GM12878 (cell line): Measurements from ENCODE around the gene SCRN3. TPM values are rescaled to one million over a fixed set of nuclear protein-coding genes. Genes with fewer than 3 reads are reported as not detected.

Experiments
- ATAC-seq: fragments of 200-7000 bp; cut with Tn5 transposase; 3 replicates; pipeline ENCODE4 v1.9.1; 2020; ENCODE audit warnings: mild to moderate bottlenecking, moderate library complexity
- BruUV-seq: library from RNA; stranded (reverse); fragments of 400-500 nt; replicated peaks from 2 replicates; lab custom pipeline; 2021; lab: Mats Ljungman, UMichigan
- CTCF ChIA-PET: fragments of 300-600 bp; sonication (Branson Sonifier 250); formaldehyde crosslinking; extraction: SDS; loops from one replicate; lab custom pipeline; 2021; ENCODE audit warnings: inconsistent platforms; lab: Yijun Ruan, JAX
- POLR2A ChIA-PET: fragments of 350-600 bp; formaldehyde crosslinking; extraction: SDS; loops from one replicate; lab custom pipeline; 2021; ENCODE audit warnings: inconsistent platforms; lab: Charles Lee
- RAD21 ChIA-PET: fragments of 300-600 bp; sonication (Branson Sonifier 250); formaldehyde crosslinking; loops from one replicate; lab custom pipeline; 2023; ENCODE audit warnings: antibody characterized with exemption; ENCODE audit not compliant: unreplicated experiment; lab: Charles Lee
- SMC1A ChIA-PET: fragments of 300-600 bp; sonication (Branson Sonifier 250); formaldehyde crosslinking; loops from one replicate; lab custom pipeline; 2023; ENCODE audit not compliant: unreplicated experiment, uncharacterized antibody; lab: Charles Lee
- DNase-seq: peaks from one replicate; pipeline ENCODE4 v3.0.0-alpha.2; 2011; ENCODE audit warnings: low read depth, low spot score
- FAIRE-seq: peaks from 3 replicates; lab custom pipeline; 2011; peaks lifted over from hg19 to GRCh38; lab: Jason Lieb, UNC
- H2AFZ ChIP-seq: 2 replicates; pipeline ENCODE4 v1.6.0; 2011; ENCODE audit warnings: low read depth, low read length, control low read depth; ENCODE audit not compliant: control insufficient read depth
- H3K27ac ChIP-seq: 2 replicates; pipeline ENCODE4 v1.5.1; 2011; ENCODE audit warnings: control low read depth; ENCODE audit not compliant: control insufficient read depth, insufficient read depth
- H3K27me3 ChIP-seq, 2 experiments: replicated peaks in 1 of 2; 2 replicates each; pipeline versions ENCODE4 v1.6.0 to v1.6.1; 2011; ENCODE audit warnings: low read length in 1 of 2; ENCODE audit not compliant: control insufficient read depth in 2 of 2, insufficient read depth in 2 of 2
- H3K36me3 ChIP-seq, 2 experiments: 2 replicates each; pipeline ENCODE4 v1.5.1; 2011; ENCODE audit warnings: low read length in 1 of 2; ENCODE audit not compliant: control insufficient read depth in 2 of 2, insufficient read depth in 2 of 2
- H3K4me1 ChIP-seq: 2 replicates; pipeline ENCODE4 v1.6.1; 2011; ENCODE audit warnings: mild to moderate bottlenecking, low read length, moderate library complexity, mixed read lengths; ENCODE audit not compliant: control insufficient read depth, insufficient read depth
- H3K4me2 ChIP-seq: 2 replicates; pipeline ENCODE4 v1.6.0; 2011; ENCODE audit warnings: control low read depth; ENCODE audit not compliant: control insufficient read depth, insufficient read depth
- H3K4me3 ChIP-seq: fragments of 200-600 bp; sonication (generic); 2 replicates; pipeline ENCODE4 v1.5.1; 2016
- H3K79me2 ChIP-seq: 2 replicates; pipeline ENCODE4 v1.6.0; 2011; ENCODE audit warnings: low read length; ENCODE audit not compliant: control insufficient read depth, insufficient read depth
- H3K9ac ChIP-seq: 2 replicates; pipeline ENCODE4 v1.8.0; 2011; ENCODE audit warnings: low read length, control low read depth, mixed read lengths; ENCODE audit not compliant: control insufficient read depth, insufficient read depth
- H3K9me3 ChIP-seq: replicated peaks from 3 replicates; pipeline ENCODE4 v1.5.1; 2011; ENCODE audit warnings: mild to moderate bottlenecking, low read length; ENCODE audit not compliant: control insufficient read depth, insufficient read depth
- H4K20me1 ChIP-seq: 2 replicates; pipeline ENCODE4 v1.6.0; 2011; ENCODE audit not compliant: control insufficient read depth, insufficient read depth
- ASH2L ChIP-seq: fragments of 300-600, 200-600 bp; sonication (generic); IDR thresholded peaks from 2 replicates; pipeline ENCODE4 v1.6.1; 2017; ENCODE audit warnings: low read depth, mild to moderate bottlenecking, borderline replicate concordance
- ATF7 ChIP-seq: fragments of 450-650 bp; IDR thresholded peaks from 2 replicates; pipeline ENCODE4 v1.6.1; 2016; ENCODE audit warnings: low read depth, mild to moderate bottlenecking
- CBX3 ChIP-seq: fragments of 200-600 bp; sonication (generic); IDR thresholded peaks from 2 replicates; pipeline ENCODE4 v1.6.1; 2016; ENCODE audit warnings: low read depth, borderline replicate concordance
- IKZF2 ChIP-seq, 2 experiments: fragments of 450-650 bp; IDR thresholded peaks; 2 replicates each; pipeline ENCODE4 v1.6.1; 2017; ENCODE audit warnings: mild to moderate bottlenecking in 2 of 2, moderate library complexity in 2 of 2
- IRF4 ChIP-seq: IDR thresholded peaks from 2 replicates; pipeline ENCODE4 v1.6.1; 2011; ENCODE audit warnings: low read depth, low read length
- KDM1A ChIP-seq: fragments of 200-600 bp; sonication (generic); IDR thresholded peaks from 2 replicates; pipeline ENCODE4 v1.6.1; 2016; ENCODE audit warnings: borderline replicate concordance
- KLF5 ChIP-seq: fragments of 450-650 bp; IDR thresholded peaks from 2 replicates; pipeline ENCODE4 v1.6.1; 2014; ENCODE audit warnings: mild to moderate bottlenecking; ENCODE audit not compliant: partially characterized antibody
- NR2F1 ChIP-seq: fragments of 450-650 bp; conservative IDR thresholded peaks from 2 replicates; pipeline ENCODE4 v1.6.1; 2017; ENCODE audit warnings: mild to moderate bottlenecking
- POLR2AphosphoS2 ChIP-seq: IDR thresholded peaks from 2 replicates; pipeline ENCODE4 v1.6.1; 2011; ENCODE audit warnings: low read depth, mild to moderate bottlenecking, low read length, improper control_type of control experiment, moderate library complexity
- POLR2AphosphoS5 ChIP-seq: IDR thresholded peaks from 2 replicates; pipeline ENCODE4 v1.6.1; 2011; ENCODE audit warnings: mild to moderate bottlenecking, low read length, inconsistent platforms
- RB1 ChIP-seq: fragments of 450-650 bp; formaldehyde crosslinking; IDR thresholded peaks from 2 replicates; pipeline ENCODE4 v1.6.1; 2017; ENCODE audit warnings: mild to moderate bottlenecking, borderline replicate concordance
- RELA ChIP-seq: fragments of 450-650 bp; IDR thresholded peaks from 2 replicates; pipeline ENCODE4 v1.8.0; 2014; ENCODE audit warnings: borderline replicate concordance; ENCODE audit not compliant: partially characterized antibody
- SMAD5 ChIP-seq: IDR thresholded peaks from 2 replicates; pipeline ENCODE4 v1.6.1; 2016; ENCODE audit warnings: antibody characterized with exemption, low read depth
- TBL1XR1 ChIP-seq: IDR thresholded peaks from 2 replicates; pipeline ENCODE4 v1.6.1; 2012; ENCODE audit warnings: low read depth, low read length, improper control_type of control experiment
- ZNF384 ChIP-seq: IDR thresholded peaks from 2 replicates; pipeline ENCODE4 v1.6.1; 2012; ENCODE audit warnings: low read depth, mild to moderate bottlenecking, low read length, improper control_type of control experiment, borderline replicate concordance
- ZSCAN29 ChIP-seq: fragments of 450-650 bp; IDR thresholded peaks from 2 replicates; pipeline ENCODE4 v1.6.1; 2017; ENCODE audit warnings: mild to moderate bottlenecking, moderate library complexity
- WGBS: methylation state at CpG from one replicate; pipeline ENCODE4 v1.1.6; 2016; ENCODE audit warnings: low lambda C conversion rate; ENCODE audit not compliant: insufficient replicate concordance, insufficient coverage; ENCODE audit errors: missing lambda C conversion rate; 5-methylcytosine and 5-hydroxymethylcytosine counted together
- in situ Hi-C: fragments of 300-500 bp; cut with MboI; formaldehyde crosslinking; loops from 9 replicates; pipeline ENCODE4 v1.14.3; 2018; ENCODE audit warnings: mixed read lengths
- intact Hi-C: fragments of 100-400 bp; cut with micrococcal nuclease; formaldehyde crosslinking; loops from one replicate; pipeline ENCODE4 v1.14.2; 2022; ENCODE audit not compliant: unreplicated experiment
- polyA plus RNA-seq, 11 experiments: library from polyadenylated mRNA; depleted of rRNA in 4 of 11; unstranded in 6 of 11; stranded (reverse) in 5 of 11; fragments of >200 nt; fragmentation: Nextera tagmentation in 4 of 11; fragmentation: Illumina TruSeq in 1 of 11; extraction: Ambion mirVana in 4 of 11; extraction: Trizol in 1 of 11; gene quantifications; 1 replicate in 1 of 11; 2 replicates in 10 of 11; pipeline versions ENCODE4 v1.2.1 to v1.2.3, GENCODE V29; 2011 to 2016; ENCODE audit warnings: inconsistent platforms in 2 of 11, missing spikeins in 2 of 11, low read depth in 1 of 11
- total RNA-seq, 4 experiments: library from RNA; depleted of rRNA in 3 of 4; stranded (reverse); fragments of >200 nt in 3 of 4; fragmentation: Illumina TruSeq in 1 of 4; extraction: Trizol in 1 of 4; gene quantifications; 2 replicates each; pipeline versions ENCODE4 v1.2.1 to v1.2.3, GENCODE V29; 2013 to 2021
- TF ChIP-seq, protein P1 (sequence below): fragments of 450-650 bp; IDR thresholded peaks from 2 replicates; pipeline ENCODE4 v1.6.1; 2016; ENCODE audit warnings: mild to moderate bottlenecking, moderate library complexity, borderline replicate concordance
- TF ChIP-seq, protein P2 (sequence below): IDR thresholded peaks from 2 replicates; pipeline ENCODE4 v1.6.1; 2011; ENCODE audit warnings: borderline replicate concordance, low read depth, mild to moderate bottlenecking, moderate library complexity, low read length; ENCODE audit not compliant: insufficient read depth, poor library complexity, severe bottlenecking
- TF ChIP-seq, protein P3 (sequence below): fragments of 450-650 bp; IDR thresholded peaks from 2 replicates; pipeline ENCODE4 v1.6.1; 2014; ENCODE audit warnings: mild to moderate bottlenecking

The SCRN3 gene
- total and polyA plus RNA-seq, 10 of the 15 experiments (the other 5 are each of a cell fraction or from before 2014, with no cell fraction given) = 5.7 to 16.0 (median 13.0) TPM

DNA sequence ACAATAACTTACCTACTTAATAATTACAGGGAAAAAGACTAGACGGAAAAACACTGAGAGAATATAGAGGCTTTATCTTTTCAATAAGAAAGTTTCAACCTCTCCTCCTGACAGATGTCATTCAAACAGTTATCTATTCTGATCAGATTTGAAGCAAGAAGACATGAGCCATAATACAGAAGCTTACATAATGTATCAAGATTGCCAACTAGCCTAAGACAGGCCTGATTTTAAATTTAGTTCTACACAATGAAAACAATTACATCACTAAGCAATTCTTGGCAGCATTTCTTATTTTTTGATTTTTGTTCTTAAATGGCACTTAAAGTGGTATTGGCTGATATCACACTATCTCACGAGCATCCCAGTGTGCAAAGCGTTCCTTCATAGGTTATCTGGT lies 49.7 kb downstream of the SCRN3 start:
- Histone ChIP-seq H3K79me2 (no peaks in the 10 kb centered on the region), H3K9ac (no peak overlapping the region), H3K27ac (no peak overlapping the region), H4K20me1 (no peaks in the 10 kb centered on the region), H3K27me3 (no peaks in the 10 kb centered on the region), H3K36me3 (no peaks in the 10 kb centered on the region; a peak in 1 of 4 replicates), H3K9me3 (no peaks in the 10 kb centered on the region), H3K4me1 (peaks cover 4% of the 10 kb centered on the region; the same call in 1 of the 2 replicates), H3K4me2 (no peak overlapping the region), H2AFZ (no peak overlapping the region), H3K4me3 (no peak overlapping the region)
- intact Hi-C loops (loop anchor here (10.0 kb wide), 1 partner anchor 1040 kb away; no protein-coding TSS in a partner anchor), in situ Hi-C loops (no loop called here)
- POLR2A ChIA-PET = no interaction called here
- 89% methylated on average over 3 of the region's 3 CpGs for WGBS
- CTCF ChIA-PET = interaction anchor here (2.8 kb wide), 1 partner anchor 17 kb away, joined by 13 read pairs; no protein-coding TSS in a partner anchor
- no TSS peak for BruUV-seq
- RAD21 ChIA-PET = no interaction called here
- SMC1A ChIA-PET = interaction anchor here (1.1 to 1.6 kb wide), 2 partner anchors 12 to 102 kb away, joined by 3 to 5 read pairs; no protein-coding TSS in a partner anchor
- FAIRE-seq (no peak), DNase-seq (no peak), ATAC-seq (no peak)
- no peak for TF ChIP-seq ASH2L
- TF ChIP-seq CBX3 = no peak
- no peak for TF ChIP-seq IKZF2 (IDR thresholded peaks at IDR 0.05)
- no peak for TF ChIP-seq TBL1XR1
- TF ChIP-seq NR2F1 = no peak
- TF ChIP-seq IRF4 = no peak
- no peak for TF ChIP-seq POLR2AphosphoS5
- TF ChIP-seq, protein P1, sequence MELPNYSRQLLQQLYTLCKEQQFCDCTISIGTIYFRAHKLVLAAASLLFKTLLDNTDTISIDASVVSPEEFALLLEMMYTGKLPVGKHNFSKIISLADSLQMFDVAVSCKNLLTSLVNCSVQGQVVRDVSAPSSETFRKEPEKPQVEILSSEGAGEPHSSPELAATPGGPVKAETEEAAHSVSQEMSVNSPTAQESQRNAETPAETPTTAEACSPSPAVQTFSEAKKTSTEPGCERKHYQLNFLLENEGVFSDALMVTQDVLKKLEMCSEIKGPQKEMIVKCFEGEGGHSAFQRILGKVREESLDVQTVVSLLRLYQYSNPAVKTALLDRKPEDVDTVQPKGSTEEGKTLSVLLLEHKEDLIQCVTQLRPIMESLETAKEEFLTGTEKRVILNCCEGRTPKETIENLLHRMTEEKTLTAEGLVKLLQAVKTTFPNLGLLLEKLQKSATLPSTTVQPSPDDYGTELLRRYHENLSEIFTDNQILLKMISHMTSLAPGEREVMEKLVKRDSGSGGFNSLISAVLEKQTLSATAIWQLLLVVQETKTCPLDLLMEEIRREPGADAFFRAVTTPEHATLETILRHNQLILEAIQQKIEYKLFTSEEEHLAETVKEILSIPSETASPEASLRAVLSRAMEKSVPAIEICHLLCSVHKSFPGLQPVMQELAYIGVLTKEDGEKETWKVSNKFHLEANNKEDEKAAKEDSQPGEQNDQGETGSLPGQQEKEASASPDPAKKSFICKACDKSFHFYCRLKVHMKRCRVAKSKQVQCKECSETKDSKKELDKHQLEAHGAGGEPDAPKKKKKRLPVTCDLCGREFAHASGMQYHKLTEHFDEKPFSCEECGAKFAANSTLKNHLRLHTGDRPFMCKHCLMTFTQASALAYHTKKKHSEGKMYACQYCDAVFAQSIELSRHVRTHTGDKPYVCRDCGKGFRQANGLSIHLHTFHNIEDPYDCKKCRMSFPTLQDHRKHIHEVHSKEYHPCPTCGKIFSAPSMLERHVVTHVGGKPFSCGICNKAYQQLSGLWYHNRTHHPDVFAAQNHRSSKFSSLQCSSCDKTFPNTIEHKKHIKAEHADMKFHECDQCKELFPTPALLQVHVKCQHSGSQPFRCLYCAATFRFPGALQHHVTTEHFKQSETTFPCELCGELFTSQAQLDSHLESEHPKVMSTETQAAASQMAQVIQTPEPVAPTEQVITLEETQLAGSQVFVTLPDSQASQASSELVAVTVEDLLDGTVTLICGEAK = no peak
- TF ChIP-seq ZNF384 = no peak
- TF ChIP-seq KDM1A = no peak
- TF ChIP-seq, protein P2, sequence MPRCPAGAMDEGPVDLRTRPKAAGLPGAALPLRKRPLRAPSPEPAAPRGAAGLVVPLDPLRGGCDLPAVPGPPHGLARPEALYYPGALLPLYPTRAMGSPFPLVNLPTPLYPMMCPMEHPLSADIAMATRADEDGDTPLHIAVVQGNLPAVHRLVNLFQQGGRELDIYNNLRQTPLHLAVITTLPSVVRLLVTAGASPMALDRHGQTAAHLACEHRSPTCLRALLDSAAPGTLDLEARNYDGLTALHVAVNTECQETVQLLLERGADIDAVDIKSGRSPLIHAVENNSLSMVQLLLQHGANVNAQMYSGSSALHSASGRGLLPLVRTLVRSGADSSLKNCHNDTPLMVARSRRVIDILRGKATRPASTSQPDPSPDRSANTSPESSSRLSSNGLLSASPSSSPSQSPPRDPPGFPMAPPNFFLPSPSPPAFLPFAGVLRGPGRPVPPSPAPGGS = no peak
- TF ChIP-seq RB1 = no peak
- TF ChIP-seq SMAD5 = no peak
- TF ChIP-seq ATF7 = no peak
- no peak for TF ChIP-seq POLR2AphosphoS2
- TF ChIP-seq ZSCAN29 = no peak
- TF ChIP-seq KLF5 = no peak
- TF ChIP-seq RELA = no peak
- TF ChIP-seq, protein P3, sequence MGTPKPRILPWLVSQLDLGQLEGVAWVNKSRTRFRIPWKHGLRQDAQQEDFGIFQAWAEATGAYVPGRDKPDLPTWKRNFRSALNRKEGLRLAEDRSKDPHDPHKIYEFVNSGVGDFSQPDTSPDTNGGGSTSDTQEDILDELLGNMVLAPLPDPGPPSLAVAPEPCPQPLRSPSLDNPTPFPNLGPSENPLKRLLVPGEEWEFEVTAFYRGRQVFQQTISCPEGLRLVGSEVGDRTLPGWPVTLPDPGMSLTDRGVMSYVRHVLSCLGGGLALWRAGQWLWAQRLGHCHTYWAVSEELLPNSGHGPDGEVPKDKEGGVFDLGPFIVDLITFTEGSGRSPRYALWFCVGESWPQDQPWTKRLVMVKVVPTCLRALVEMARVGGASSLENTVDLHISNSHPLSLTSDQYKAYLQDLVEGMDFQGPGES = no peak
